ENCODE results near the gene ATP4A.

ATP4A gene

DNA sequence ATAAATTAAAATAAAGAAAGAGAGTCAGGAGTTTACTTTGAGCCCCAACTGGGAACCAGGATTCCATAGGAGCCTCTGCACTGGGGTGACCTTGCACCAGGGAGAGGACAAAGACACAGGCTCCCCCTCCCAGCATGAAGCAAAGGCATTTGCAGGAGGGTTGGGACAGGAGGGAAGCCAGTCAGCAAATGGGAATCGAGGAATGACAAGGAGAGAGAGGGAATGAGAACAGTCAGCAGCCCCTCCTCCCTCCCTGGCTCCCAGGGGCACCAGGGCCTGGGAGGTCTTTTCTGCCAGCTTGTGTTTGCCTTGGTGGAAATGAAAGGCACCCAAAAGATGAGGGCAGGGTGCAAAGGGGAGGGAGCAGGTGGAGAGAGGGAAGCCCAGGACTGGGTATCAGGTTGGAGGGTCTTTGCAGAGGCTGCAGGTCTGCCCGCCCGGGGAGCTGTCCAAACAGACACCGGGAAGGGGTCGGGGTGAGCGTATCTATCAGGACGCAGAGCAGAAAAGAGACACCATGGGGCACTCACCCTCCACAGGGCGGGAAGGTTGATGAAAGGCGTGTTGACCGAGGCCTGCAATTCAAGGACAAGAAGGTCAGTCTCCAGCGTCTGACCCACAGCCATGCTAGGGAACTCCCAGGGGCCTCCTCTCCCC is 39.1 kb downstream of the ATP4A start:
- DNase-seq (ENCODE audit: low read depth, low spot score), result no peak

DNA sequence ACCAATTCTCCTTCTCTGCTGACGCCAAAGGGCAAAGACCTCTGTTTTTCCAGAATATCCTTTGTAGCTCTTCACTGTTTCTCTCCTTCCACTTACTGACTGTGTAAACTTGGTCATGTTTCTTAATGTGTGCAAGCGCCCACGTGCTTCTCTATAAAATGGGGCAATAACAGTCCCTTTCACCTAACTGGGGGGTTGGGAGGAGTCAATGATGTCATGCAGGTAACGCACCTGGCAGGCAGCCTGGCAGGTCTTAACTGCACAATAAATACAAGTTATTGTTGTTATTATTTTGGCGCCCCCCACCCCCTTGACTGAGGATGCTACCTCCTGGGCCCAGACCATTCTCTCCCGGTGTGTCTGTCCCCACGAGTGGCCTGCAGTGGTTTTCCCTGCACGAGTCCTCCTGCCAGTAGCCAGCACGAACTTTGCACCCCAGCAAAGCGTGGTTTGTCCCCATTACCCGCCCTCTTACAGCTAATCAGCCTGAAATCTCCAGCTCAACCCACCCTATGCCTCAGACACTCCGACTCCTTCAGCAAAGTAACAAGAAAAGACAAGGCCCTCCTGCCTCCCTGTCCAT is 40.6 kb downstream of the ATP4A start:
- no peak for DNase-seq (ENCODE audit: low read depth, low spot score)

DNA sequence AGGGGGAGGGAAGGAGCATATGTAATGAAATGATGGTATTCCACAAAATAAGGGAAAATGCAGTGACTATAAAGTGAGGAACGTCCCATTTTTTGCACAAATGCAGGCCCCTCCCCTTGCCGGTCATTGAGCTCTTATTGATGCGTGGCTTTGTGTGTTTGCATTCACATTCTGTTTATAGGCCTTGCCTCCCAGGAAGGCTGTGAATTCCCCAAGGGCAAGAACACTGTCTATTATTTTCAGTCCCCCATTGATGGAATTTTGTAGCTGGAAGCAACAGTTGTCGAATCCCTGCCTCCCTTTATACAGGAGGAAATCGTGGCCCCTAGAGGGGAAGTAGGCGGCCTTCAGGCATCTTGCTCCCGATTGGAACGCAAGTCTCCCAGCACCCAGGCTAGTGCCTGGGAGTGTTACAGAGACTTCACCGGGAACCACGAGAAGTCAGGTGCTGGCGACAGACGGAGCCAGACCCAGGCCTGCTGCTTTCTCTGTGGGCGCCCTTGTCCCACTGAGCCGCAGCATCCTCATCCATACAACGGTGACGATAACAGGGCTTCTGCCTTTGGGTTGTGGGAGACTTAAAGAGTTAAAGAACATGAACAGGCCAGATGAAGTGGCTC is 42.2 kb downstream of the ATP4A start:
- no peak for DNase-seq (ENCODE audit: low read depth, low spot score)

DNA sequence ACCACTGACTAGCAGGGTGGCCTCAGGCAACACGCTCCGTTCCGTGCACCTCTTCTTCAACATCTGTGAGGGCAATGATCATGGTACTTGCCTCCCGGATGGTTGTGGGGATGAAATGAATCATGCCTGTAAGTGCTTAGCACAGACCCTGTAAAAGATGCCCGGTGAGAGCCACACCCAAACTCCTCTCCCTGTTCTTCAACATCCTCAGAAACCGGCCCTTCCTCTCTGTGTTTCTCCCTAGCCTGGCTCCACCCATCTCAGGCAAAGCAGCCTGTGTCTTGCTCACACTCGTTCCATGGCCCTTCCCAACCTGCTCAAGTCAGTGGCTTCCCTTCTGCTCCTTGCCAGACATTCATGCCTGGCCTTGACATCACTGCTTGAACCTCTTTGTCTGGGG is 44.2 kb downstream of the ATP4A start:
- no peak for DNase-seq (ENCODE audit: low read depth, low spot score)

DNA sequence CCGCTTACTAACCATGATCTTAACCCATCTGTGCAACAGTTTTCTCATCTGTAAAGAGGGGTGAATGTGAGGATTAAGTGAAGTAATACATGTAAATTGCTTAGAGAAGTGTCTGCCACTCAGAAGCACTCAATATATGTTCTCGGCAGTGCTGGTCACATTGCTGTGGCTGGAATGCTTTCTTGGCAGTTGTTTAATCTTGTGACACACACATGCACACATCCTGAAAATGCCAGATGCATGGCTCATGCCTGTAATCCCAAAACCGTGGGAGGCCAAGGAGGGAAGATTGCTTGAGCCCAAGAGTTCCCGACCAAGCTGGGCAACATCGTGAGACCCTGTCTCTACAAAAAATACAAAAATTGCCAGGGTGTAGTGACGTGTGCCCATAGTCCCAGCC is 45.1 kb downstream of the ATP4A start:
- DNase-seq (ENCODE audit: low read depth, low spot score), result no peak

DNA sequence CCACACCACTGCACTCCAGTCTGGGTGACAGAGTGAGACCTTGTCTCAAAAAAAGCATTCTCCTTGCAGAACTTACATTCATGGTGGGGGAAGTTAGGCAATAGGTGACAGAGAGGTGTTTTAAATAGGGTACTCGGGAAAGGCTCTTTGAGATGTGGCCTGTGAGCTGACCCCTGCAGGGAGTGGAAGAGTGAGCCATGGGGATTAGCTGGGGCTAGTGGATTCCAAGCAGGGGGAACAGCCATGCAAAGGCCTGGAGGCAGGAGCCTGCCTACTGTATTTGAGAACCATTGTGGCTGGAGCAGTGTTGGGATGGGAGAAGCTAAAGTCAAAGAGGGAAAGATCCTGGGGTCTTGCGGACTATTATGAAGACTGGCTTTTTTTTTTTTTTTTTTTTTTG is 46.1 kb downstream of the ATP4A start:
- DNase-seq (ENCODE audit: low read depth, low spot score), result no peak

DNA sequence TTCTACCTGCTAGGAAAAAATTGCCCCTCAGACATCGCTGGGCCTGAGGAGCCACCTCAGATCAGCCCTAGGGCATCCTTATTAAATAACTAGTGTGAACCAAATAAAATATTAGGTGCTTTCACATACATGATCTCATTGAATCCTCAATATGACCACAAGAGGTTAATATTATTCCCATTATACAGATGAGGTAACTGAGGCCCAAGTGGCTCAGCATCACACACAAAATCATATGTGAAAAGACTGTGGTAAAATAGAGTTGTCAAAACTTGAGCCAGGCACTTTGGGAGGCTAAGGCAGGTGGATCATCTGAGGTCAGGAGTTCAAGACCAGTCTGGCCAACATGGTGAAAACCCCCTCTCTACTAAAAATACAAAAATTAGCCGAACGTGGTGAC is 47.1 kb downstream of the ATP4A start:
- DNase-seq (ENCODE audit: low read depth, low spot score), result no peak

DNA sequence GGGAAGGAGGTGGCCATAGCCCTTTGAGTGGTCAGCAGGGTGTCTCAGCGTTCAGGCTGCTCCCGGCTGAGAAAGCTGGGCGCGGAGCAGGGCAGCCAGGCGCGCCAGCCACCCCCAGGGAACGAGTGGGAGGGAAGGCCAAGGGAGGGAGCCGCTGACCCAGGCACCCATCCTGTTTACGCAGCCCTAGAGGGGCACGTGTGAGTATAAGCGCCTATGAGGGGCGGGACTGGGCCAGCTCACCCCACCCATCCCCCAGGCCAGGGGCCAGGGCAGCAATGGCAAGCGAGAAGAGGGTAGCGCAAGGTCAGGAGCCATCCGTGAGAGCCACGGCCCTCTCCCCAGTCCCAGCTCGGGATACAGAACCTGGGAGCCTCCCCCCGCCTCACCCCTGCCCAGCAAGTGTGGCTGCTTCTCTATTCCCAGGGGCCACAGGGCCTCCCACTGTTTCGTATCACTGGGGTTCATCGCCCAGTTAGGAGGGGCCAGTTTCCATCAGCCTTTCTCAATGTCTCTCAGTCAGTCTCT is 49.1 kb downstream of the ATP4A start:
- DNase-seq (ENCODE audit: low read depth, low spot score), result no peak

DNA sequence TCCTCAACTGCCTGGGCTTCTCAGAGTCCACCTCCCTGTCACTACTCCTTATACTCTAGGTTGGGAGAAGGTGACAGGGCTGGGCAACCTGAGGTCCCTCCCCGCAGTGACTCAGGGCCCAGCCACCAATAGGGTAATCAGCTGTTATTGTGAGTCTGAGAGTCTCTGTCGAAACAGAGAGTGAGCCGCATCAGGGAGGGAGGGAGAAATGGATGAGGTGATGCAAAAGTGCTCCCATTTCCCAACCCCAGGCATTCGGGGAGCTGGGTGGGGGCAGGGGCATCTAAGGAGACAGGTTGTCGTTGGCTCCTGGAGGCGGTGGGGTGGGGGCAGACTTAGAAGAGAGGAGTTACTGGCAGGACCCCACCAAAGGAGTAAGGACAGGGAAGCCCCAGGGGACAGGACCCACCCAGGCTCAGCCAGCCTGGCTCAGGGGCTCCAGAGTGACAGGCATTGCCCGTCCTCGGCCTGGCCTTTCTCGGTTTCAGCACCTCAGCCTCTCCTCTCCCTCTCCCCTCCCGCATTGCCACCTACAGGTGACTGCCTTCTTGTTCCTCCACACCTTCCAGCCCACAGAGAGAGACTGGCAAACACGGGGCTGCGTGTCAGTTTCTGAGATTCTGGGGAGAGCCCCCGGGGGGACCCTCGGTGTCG is 49.7 kb downstream of the ATP4A start, which contains the start of gene DMKN:
Gene DMKN, minus strand, starts transcription at position 22 of the 654 bp plus-strand sequence. CDS start 174 bp downstream, outside the sequence.
- no peak for DNase-seq (ENCODE audit: low read depth, low spot score)

DNA sequence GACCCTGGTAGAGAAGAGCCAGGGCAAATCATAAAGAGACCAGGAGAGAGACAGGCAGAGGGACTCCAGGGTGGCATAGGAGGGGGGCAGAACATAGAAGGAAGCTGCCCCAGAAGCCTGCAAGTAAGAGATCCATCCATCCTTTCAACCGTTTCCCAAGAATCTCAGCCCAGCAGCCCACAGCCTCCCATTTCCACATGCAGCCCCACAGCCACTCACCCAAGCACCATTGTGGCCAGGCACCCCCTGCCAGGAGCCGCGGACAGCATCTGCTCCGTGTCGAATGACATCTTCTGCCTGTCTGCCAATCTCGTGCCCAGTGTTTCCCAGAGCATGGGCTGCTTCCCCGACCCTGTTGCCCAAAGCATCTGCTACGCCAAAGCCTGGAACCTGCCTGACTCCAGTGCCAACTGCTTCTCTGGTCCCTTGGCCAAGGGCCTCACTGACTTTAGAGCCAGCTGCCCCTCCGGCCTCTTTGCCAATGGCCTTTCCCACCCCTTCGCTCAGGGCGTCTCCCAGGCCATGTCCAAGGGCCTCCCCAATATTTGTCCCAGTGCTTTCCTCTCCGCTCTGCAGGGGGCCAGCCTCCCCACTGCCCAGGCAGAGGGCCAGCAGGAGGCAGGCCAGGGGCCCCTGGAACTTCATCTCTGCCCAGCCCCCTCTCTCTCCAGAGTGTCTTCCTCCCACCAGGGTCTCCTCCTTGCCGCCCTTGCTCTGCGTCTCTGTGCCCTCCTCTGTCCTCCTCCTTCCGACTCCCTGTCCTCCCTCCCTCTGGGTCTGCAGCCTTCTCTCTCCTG is 50.4 kb downstream of the ATP4A start:
- no peak for DNase-seq (ENCODE audit: low read depth, low spot score)

DNA sequence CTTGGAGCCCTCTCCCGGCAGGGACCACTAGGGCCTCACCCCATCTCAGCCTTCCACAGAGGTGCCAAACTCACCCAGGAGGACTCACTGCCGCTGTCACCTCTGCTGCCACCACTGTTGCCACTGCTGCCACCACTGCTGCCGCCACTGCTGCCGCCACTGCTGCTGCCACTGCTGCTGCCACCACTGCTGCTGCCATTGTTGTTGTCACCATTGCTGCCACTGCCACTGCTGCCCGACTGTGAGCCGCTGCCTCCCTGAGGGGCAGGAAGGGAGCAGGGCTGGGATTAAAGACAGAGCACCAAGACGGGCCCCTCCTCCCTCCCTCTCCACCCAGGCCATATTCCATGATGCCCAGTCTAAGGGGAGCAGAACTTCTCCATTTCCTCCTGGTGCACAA is 52.1 kb downstream of the ATP4A start:
- DNase-seq (ENCODE audit: low read depth, low spot score), result no peak

DNA sequence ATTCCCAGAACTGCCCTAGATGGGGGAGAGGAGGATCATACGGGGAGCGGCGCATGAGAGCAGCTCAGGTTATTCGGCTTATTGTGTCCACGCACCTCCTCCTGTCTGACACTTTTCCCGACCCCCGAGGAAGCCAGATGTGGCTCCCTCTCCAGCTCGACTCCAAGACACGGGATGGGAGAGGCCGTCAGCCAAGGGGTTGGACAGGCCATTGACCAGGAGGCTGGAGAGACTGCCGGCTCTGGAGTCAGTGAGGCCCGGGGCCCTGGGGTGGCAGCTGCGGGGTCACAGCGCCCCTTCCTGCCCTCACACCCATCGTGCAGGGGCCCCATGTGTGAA is 52.9 kb downstream of the ATP4A start:
- DNase-seq (ENCODE audit: low read depth, low spot score), result no peak

DNA sequence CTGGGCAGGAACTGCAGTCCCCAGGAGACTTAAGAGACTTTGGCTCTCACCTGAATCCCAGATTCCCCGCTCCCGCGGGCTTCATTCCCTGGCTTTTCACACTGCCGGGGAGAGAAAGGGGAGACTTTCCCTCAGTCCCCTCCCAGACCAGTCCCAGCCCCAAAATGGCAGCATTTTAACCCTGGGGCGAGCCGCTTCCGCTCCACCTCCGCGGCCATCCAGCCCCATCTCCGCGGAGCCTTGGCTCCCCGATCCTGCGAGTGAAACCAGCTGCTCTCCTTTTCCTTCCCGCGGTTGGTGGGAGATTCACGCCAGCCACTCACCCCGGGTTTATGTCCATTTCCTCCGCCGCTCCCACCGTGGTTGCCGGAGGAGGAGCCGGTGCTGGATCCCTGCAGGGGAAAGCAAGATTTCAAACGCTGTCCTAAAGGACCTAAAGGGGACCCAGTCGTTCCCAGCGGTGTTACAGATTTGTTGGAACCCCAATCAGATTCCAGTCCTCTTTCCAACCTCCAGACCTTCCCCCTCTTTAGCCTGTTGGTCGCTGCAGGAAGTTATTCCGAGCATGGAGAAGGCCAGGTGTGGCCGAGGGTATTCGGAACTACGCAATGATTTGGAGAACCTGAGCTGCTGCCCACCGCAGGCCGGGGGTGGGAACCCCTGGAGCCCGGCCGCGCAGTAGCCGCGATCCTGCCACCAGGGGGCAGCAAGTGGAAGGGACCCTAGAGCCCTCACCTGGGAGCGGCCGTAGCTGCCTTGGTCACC is 53.4 kb downstream of the ATP4A start:
- DNase-seq (ENCODE audit: low read depth, low spot score), result no peak

DNA sequence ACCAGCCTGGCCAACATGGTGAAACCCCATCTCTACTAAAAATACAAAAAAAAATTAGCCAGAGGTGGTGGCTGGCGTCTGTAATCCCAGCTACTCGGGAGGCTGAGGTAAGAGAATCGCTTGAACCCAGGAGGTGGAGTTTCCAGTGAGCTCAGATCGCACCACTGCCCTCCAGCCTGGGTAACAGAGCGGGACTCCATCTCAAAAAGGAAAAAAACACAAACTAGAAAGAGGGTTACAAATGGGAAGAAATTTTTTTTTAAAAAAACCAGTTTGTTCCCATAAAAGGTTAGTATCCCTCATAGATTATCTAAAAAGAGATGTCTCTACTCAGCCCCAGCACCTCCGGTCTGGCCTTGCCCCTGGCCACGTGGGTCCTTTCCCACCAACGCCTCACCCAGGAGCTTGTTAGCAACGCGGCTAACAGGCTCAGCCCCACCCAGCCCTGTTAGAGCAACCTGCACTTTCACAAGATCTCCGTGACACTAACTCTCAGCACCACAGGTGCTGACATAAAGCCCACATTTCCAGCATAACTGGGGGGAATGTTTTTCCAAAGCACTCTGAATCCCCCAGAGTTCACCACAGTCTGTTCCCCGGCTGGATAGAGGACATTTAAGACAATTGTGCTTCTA is 54.3 kb downstream of the ATP4A start:
- DNase-seq (ENCODE audit: low read depth, low spot score), result no peak

DNA sequence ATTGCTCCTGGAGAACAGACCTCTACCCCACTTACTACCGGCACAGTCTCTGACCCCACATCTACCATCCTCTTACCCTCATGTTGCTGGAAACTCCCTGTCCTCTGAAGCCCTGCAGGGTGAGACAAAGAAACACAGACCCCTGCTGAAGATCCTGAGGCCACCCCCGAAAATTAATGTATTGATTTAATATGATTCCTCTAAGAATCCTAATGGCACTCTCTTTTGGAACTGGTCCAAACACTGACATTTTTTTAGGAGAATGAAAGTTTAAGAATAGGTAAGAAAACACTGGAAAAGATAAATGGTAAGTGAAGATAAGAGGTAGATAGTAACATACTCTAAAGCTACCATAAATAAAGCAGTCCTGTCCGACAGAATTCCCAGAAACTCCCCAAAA is 55.3 kb downstream of the ATP4A start:
- DNase-seq (ENCODE audit: low read depth, low spot score), result no peak

DNA sequence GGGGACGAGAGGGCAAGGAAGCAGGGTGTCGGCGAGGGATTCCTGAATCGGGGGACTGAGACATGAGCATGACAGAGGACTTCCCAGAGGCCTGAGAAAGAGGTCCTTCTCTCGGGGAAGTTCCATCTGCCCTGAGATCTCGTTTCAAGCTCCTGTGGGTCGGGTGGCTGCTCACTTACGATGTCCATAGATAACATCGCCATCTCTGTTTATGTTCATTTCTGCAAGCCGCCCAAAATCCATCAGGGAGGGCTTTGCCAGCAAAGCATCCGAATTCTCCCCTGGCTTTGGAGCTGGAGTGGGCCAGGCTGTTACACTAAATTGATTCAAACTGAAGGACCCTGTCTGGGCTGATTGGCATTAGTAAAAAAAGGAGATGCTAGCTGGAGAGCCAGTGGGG is 55.9 kb downstream of the ATP4A start:
- DNase-seq (ENCODE audit: low read depth, low spot score), result no peak

DNA sequence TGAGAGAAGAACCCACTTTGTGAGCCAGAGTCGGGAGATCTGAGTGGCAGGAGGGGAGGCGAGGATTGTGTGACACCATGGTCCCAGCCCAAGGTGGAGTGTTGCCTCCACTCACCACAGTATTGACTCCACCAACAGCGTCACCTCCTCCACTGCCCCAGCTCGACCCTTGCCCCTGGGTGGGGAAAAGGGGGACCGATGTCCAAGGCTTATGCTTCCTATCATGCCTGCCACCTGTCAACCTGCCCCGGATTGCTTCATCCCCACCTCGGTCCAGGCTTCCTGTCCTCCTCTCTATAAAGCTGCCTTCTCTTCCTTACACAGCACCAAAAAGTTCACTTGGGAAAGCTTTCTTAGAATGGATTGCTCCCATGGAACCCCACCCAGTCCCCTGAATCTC is 57.4 kb downstream of the ATP4A start:
- no peak for DNase-seq (ENCODE audit: low read depth, low spot score)

DNA sequence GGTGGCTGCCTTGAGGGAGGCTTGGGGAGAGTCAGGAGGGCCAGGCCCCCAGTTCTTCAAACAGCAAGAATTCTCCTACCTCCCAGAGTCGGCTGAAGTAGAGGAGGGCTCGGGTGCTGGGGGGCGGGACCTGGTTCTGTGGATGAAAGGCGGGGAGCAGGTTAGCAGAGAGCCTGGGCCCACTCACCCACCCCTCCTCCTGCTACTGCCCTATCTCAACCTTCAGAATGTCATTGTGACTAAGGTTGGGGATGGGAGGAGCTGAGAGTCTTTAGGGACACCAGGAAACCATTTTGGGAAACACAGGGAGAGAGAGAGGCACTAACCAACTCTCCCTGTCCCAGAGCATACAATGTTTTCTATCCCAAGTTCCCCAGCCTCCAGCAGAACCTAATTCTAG is 60.7 kb downstream of the ATP4A start:
- DNase-seq (ENCODE audit: low read depth, low spot score), result no peak

DNA sequence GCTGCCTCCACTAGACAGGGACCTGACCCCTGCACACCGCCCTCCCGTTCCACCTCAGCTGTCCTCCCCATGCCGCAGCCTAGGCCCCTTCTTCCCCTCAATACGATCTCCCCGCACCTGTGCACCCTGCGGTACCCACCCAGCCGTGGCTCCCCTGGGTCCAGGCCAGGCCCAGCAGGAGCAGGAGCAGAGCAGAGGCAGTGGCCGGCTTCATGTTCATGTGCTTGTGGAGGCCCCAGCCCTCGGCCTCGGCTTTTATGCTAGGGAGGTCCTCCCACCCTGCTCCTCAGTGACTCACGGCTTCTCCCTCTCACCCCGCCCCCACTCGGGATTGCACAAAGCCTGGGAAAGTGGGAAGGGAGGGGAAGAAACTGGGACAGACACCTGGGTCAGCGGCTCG is 61.8 kb downstream of the ATP4A start:
- DNase-seq (ENCODE audit: low read depth, low spot score), result no peak

DNA sequence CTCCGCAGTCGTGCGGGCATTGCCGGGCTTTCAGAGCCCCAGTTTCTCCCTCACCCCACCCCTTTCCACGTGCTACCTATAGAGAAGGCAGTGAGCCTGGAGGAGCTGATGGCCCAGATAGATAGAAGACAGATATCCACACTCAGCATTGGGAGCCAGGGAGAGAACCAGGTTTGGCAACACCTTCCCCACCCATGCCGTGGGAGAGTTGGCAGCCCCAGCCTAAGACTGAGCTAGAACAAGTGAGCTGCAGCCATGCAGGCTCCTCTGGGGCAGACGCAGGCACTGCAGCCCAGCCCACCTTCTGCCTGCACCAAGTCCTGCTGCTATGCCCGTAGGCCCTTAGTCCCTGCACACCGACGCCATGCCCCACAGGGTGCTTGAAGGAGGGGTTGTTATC is 62.8 kb downstream of the ATP4A start:
- DNase-seq (ENCODE audit: low read depth, low spot score), result no peak
